Naive thymus-derived CD8-positive, alpha-beta T cell (primary cell): Measurements from ENCODE around the gene SORCS2. TPM values are rescaled to one million over a fixed set of nuclear protein-coding genes. Genes with fewer than 3 reads are reported as not detected.

Source experiments
- ATAC-seq, 2 donors: fragments of 150-1000 bp; cut with Tn5 transposase in 1 of 2; sonication (Bioruptor Pico), chemical (Tn5 transposase) in 1 of 2; 1 replicate in 1 of 2; 2 replicates in 1 of 2; pipeline ENCODE4 v1.10.0; 2021; ENCODE audit warnings: mild to moderate bottlenecking in 2 of 2, moderate library complexity in 2 of 2
- POLR2A ChIA-PET: fragments of 350-600 bp; sonication (Branson Sonifier 250); formaldehyde crosslinking; loops from one replicate; lab custom pipeline; 2021; ENCODE audit warnings: antibody characterized with exemption; lab: Charles Lee
- DNase-seq, 10 donors: peaks; one replicate each; pipeline versions ENCODE4 v3.0.0 to v3.0.0-alpha.2; 2020 to 2022
- H3K27ac Mint-ChIP-seq, 10 donors: one replicate each; pipeline ENCODE4 v1.8.0; 2020 to 2022; ENCODE audit warnings: mild to moderate bottlenecking in 10 of 10, mixed read lengths in 10 of 10, moderate library complexity in 4 of 10, inconsistent platforms in 1 of 10
- H3K27me3 Mint-ChIP-seq, 5 donors: one replicate each; pipeline ENCODE4 v1.8.0; 2021 to 2022; ENCODE audit warnings: mixed read lengths in 5 of 5
- H3K36me3 Mint-ChIP-seq, 3 donors: one replicate each; pipeline ENCODE4 v1.8.0; 2020 to 2022; ENCODE audit warnings: mixed read lengths in 3 of 3, mild to moderate bottlenecking in 2 of 3, inconsistent platforms in 1 of 3
- H3K4me1 Mint-ChIP-seq, 4 donors: one replicate each; pipeline ENCODE4 v1.8.0; 2021 to 2022; ENCODE audit warnings: mixed read lengths in 4 of 4
- H3K4me3 Mint-ChIP-seq, 10 donors: one replicate each; pipeline ENCODE4 v1.8.0; 2020 to 2022; ENCODE audit warnings: mild to moderate bottlenecking in 10 of 10, mixed read lengths in 10 of 10, moderate library complexity in 6 of 10, inconsistent platforms in 1 of 10
- H3K9me3 Mint-ChIP-seq, 9 donors: one replicate each; pipeline ENCODE4 v1.8.0; 2020 to 2022; ENCODE audit warnings: mixed read lengths in 9 of 9, mild to moderate bottlenecking in 3 of 9, inconsistent platforms in 1 of 9, moderate library complexity in 1 of 9
- polyA plus RNA-seq, 3 donors: library from polyadenylated mRNA; unstranded; fragments of 300-500 nt; fragmentation: Illumina TruSeq; gene quantifications; one replicate each; pipeline ENCODE4 v1.2.3, GENCODE V29; 2021
- total RNA-seq, 8 experiments: library from RNA in 2 of 8; stranded (reverse) in 2 of 8; gene quantifications; one replicate each; pipeline ENCODE4 v1.2.3 and lab custom pipeline; 2021 to 2026

Gene SORCS2
- total and polyA plus RNA-seq, 5 experiments from 2014 or later: not detected

GRCh38 chr4:7655511-7656243 is 463.3 kb downstream of the SORCS2 start:
- Mint-ChIP-seq H3K27ac (no peak overlapping the region), H3K36me3 (no peaks in the 10 kb centered on the region), H3K4me3 (no peak overlapping the region), H3K4me1 (peaks cover 0 to 30% (median 7%) of the 10 kb centered on the region in 4 donors), H3K27me3 (peaks cover 0 to 29% (median 6%) of the 10 kb centered on the region in 5 donors), H3K9me3 (no peaks in the 10 kb centered on the region)
- POLR2A ChIA-PET: no interaction called here
- no peak for ATAC-seq
- no peak for DNase-seq

GRCh38 chr4:7656244-7656800 is 464.0 kb downstream of the SORCS2 start:
- POLR2A ChIA-PET: no interaction called here
- peaks cover 0 to 23% (median 4%) of the 10 kb centered on the region in 5 donors for H3K27me3 Mint-ChIP-seq
- DNase-seq (no peak), ATAC-seq (no peak)
- no peaks in the 10 kb centered on the region for H3K9me3 Mint-ChIP-seq
- peaks cover 0 to 23% (median 4%) of the 10 kb centered on the region in 4 donors for H3K4me1 Mint-ChIP-seq
- H3K4me3 Mint-ChIP-seq: no peak overlapping the region
- no peaks in the 10 kb centered on the region for H3K36me3 Mint-ChIP-seq
- H3K27ac Mint-ChIP-seq: no peak overlapping the region

- ATAC-seq (no peak), DNase-seq (no peak)
- Mint-ChIP-seq H3K27me3 (peaks cover 0 to 19% (median 5%) of the 10 kb centered on the region in 5 donors), H3K4me1 (peaks cover 0 to 10% (median under 1%) of the 10 kb centered on the region in 4 donors), H3K4me3 (no peak overlapping the region), H3K36me3 (no peaks in the 10 kb centered on the region), H3K27ac (no peak overlapping the region), H3K9me3 (no peaks in the 10 kb centered on the region)
- POLR2A ChIA-PET: no interaction called here
Observed at GRCh38 chr4:7657545-7658297, 465.4 kb downstream of the SORCS2 start.

GRCh38 chr4:7658341-7659204 is 466.2 kb downstream of the SORCS2 start:
- DNase-seq (no peak), ATAC-seq (no peak)
- Mint-ChIP-seq H3K27ac (no peak overlapping the region), H3K36me3 (no peaks in the 10 kb centered on the region), H3K4me1 (peaks cover 0 to 9% (median 0%) of the 10 kb centered on the region in 4 donors), H3K4me3 (no peak overlapping the region), H3K27me3 (peaks cover 0 to 17% (median 7%) of the 10 kb centered on the region in 5 donors), H3K9me3 (no peaks in the 10 kb centered on the region)
- POLR2A ChIA-PET: no interaction called here

GRCh38 chr4:7659429-7660175 is 467.3 kb downstream of the SORCS2 start:
- peaks cover 0 to 9% (median 6%) of the 10 kb centered on the region in 5 donors for H3K27me3 Mint-ChIP-seq
- H3K36me3 Mint-ChIP-seq: no peaks in the 10 kb centered on the region
- H3K4me1 Mint-ChIP-seq: peaks cover 0 to 3% (median 0%) of the 10 kb centered on the region in 4 donors
- H3K27ac Mint-ChIP-seq: no peak overlapping the region
- POLR2A ChIA-PET: no interaction called here
- DNase-seq (no peak), ATAC-seq (no peak)
- no peak overlapping the region for H3K4me3 Mint-ChIP-seq
- H3K9me3 Mint-ChIP-seq: no peaks in the 10 kb centered on the region

- Mint-ChIP-seq H3K36me3 (no peaks in the 10 kb centered on the region), H3K27me3 (peaks cover 0 to 7% (median 0%) of the 10 kb centered on the region in 5 donors), H3K27ac (no peak overlapping the region), H3K4me1 (no peaks in the 10 kb centered on the region), H3K9me3 (no peaks in the 10 kb centered on the region), H3K4me3 (no peak overlapping the region)
- POLR2A ChIA-PET: no interaction called here
- DNase-seq (no peak), ATAC-seq (no peak)
Observed at GRCh38 chr4:7660176-7661039, 468.1 kb downstream of the SORCS2 start.

GRCh38 chr4:7661066-7661748 is 468.9 kb downstream of the SORCS2 start:
- ATAC-seq (no peak), DNase-seq (no peak)
- H3K27ac Mint-ChIP-seq: no peak overlapping the region
- peaks cover 0 to 12% (median 0%) of the 10 kb centered on the region in 5 donors for H3K27me3 Mint-ChIP-seq
- no peaks in the 10 kb centered on the region for H3K4me1 Mint-ChIP-seq
- no peaks in the 10 kb centered on the region for H3K9me3 Mint-ChIP-seq
- H3K4me3 Mint-ChIP-seq: no peak overlapping the region
- no peaks in the 10 kb centered on the region for H3K36me3 Mint-ChIP-seq
- POLR2A ChIA-PET: no interaction called here

GRCh38 chr4:7661846-7662506 is 469.6 kb downstream of the SORCS2 start:
- no peaks in the 10 kb centered on the region for H3K36me3 Mint-ChIP-seq
- H3K27ac Mint-ChIP-seq: no peak overlapping the region
- H3K9me3 Mint-ChIP-seq: no peaks in the 10 kb centered on the region
- H3K4me3 Mint-ChIP-seq: no peak overlapping the region
- no peaks in the 10 kb centered on the region for H3K4me1 Mint-ChIP-seq
- no peak for ATAC-seq
- POLR2A ChIA-PET: no interaction called here
- no peak for DNase-seq
- H3K27me3 Mint-ChIP-seq: peaks cover 0 to 12% (median 0%) of the 10 kb centered on the region in 5 donors

GRCh38 chr4:7662507-7662846 is 470.1 kb downstream of the SORCS2 start:
- POLR2A ChIA-PET: no interaction called here
- Mint-ChIP-seq H3K9me3 (no peaks in the 10 kb centered on the region), H3K4me1 (no peaks in the 10 kb centered on the region), H3K27ac (no peak overlapping the region), H3K36me3 (no peaks in the 10 kb centered on the region), H3K27me3 (peaks cover 0 to 12% (median 0%) of the 10 kb centered on the region in 5 donors), H3K4me3 (no peak overlapping the region)
- ATAC-seq (no peak), DNase-seq (no peak)

- no peak for DNase-seq
- Mint-ChIP-seq H3K4me3 (no peak overlapping the region), H3K36me3 (no peaks in the 10 kb centered on the region), H3K27me3 (peaks cover 0 to 15% (median 0%) of the 10 kb centered on the region in 5 donors), H3K9me3 (no peaks in the 10 kb centered on the region), H3K27ac (no peak overlapping the region), H3K4me1 (no peaks in the 10 kb centered on the region)
- POLR2A ChIA-PET: no interaction called here
- ATAC-seq: no peak
Observed at GRCh38 chr4:7663075-7663541, 470.8 kb downstream of the SORCS2 start.
